ENCODE measurements around the gene EPB41L4A.

DNA sequence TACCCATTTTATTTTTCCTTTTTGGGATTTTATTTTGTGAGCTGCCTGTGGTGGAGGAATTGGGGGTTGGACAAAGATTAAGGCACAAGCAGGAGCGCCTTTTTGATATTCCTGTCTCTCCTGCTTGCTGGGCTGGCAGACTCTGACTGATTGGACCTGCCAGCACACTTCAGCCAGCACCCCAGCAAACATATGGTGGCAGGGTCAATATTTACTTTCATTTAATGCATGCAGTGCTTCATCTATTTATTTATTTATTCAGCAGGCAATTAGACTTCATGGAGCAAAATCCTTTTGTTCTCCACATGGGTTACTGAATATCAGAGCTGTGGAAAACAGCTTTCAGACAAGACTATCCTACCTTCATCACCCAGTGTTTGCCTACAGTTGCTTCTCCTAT is 48.4 kb upstream of the EPB41L4A start:
- TF ChIP-seq JUN (IDR thresholded peaks at IDR 0.05; ENCODE audit: borderline replicate concordance, insufficient read depth, insufficient read length, low read depth) (no peak), POLR2A (IDR thresholded peaks at IDR 0.05; ENCODE audit: low read depth, low read length) (no peak), POLR2AphosphoS5 (IDR thresholded peaks at IDR 0.05; ENCODE audit: insufficient read depth, low read depth, low read length) (no peak), CTCF (IDR thresholded peaks at IDR 0.05; ENCODE audit: extremely low read depth in 1 of 2, insufficient read depth in 1 of 2, low read depth in 1 of 2, low read length in 2 of 2) (no peak), EZH2 (IDR thresholded peaks at IDR 0.05; ENCODE audit: borderline replicate concordance, low read depth, low read length, severe bottlenecking) (no peak), MYC (IDR thresholded peaks at IDR 0.05; ENCODE audit: low read depth, low read length) (no peak), FOS (IDR thresholded peaks at IDR 0.05; ENCODE audit: borderline replicate concordance, insufficient read depth, low read length) (no peak)
